GM19043 (cell line): ENCODE measurements around the gene BAK1.

Experiments used
- ATAC-seq: cut with Tn5 transposase; IDR thresholded peaks from one replicate; pipeline ENCODE4 v1.9.1; 2021; ENCODE audit warnings: low read depth; ENCODE audit not compliant: unreplicated experiment

Gene BAK1

DNA sequence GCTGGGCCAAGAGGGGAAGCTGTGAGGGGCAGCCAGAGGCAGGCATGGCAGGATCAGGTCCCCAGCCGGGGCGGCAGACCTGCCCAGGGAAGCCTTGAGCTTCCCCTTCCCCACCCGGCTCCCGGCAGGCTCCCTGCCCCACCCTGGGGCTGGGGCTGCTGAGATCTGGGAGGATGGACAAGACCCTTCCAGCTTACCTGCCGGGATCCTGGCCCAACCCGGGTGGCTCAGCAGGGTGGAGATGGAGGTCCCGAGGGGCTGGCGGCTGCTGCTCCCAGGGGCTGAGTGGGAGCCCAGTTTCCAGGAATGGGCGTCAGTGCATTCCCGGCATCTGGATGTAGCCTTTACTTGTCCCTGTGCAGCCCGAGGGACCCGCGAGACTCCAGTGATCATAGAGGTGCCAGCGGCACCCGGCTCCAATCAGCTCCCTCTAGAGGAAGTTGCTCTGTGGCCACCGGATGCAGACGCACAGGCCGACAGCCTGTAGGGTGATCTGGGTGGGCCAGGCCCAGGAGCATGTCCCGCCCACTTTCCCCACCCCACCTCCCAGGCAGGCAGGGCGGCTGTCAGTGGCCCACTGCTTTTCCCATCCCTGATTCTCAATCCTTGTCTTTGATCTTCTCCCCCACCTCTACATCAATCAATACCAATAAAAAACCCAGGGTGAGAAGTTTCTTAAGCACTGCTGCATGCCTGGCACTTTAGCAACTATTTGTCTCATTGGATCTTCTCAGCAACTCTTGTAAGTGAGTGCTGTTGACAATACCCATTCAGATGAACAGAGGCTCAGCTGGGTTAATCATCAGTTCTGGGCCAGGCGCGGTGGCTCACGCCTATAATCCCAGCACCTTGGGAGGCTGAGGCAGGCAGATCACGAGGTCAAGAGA lies at the start of gene BAK1:
TSS of gene BAK1 (minus strand) at position 449 of the 887 bp plus-strand sequence. CDS start 2,672 bp downstream, outside the sequence.
- peak; percentile 90 for ATAC-seq

DNA sequence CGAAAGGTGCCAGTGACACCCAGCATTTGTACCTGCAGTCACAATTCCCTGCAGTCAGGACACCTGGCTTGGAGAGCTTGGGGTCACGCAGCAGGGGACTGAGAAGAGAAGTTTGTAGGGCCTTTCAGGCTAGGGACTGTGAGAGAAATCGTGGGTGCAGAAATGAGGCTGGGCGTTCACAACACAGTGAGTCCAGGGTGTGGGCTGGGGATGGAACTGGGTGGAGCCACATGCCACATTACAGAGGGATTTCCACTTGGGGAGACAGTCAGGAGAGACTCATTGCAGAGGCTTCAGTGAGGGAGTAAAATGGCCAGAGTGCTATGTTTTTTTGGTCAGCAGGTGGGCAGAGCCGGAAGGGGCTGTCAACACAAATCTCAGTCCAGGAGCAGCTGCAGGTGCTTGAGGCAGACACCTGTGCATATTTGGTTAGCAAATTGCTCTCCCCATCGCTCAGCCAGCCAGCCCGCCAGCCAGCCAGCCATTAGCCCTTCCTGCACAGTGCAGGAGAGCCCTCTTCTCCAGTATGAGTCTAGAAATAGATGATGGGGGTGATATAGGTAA lies 48.4 kb upstream of the BAK1 start:
- no peak for ATAC-seq

DNA sequence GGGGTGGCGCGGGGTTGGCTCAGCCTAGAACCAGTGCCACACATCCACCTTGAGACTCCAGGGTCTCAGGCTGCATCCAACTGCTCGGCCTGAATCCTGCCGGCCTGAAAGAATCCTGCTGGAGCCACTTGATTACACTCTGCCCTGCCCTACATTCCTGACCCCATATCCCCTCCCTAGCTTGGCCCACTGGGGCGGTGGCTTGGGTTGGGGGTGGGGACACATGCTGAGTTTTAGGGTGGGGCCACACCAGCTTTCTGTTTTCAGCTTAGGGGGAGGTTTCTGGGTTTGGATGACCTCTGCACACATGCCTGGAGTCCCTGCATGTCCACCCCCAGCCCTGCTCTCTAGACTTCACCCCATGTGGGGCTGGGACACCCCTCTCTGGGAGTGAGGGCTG lies 47.8 kb upstream of the BAK1 start:
- no peak for ATAC-seq

DNA sequence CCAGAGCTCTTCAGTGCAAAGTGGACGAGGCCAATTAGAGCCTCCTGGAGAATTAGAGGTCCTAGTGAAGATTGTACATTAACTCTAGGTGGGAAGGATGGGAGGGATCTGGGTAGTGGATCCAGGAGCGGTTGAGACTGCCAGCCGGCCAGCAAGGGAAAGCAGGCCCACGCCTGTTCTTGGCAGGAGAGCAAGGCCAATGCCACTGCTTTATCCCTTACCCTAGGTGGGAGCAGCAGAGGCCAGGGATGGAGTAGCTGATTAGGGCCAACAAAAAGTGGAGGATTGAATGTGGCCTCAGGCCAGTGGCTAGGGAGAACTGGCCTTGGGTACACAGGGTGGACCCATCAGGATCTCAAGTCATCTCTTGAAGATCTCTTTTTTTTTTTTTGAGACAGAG lies 44.8 kb upstream of the BAK1 start:
- no peak for ATAC-seq

DNA sequence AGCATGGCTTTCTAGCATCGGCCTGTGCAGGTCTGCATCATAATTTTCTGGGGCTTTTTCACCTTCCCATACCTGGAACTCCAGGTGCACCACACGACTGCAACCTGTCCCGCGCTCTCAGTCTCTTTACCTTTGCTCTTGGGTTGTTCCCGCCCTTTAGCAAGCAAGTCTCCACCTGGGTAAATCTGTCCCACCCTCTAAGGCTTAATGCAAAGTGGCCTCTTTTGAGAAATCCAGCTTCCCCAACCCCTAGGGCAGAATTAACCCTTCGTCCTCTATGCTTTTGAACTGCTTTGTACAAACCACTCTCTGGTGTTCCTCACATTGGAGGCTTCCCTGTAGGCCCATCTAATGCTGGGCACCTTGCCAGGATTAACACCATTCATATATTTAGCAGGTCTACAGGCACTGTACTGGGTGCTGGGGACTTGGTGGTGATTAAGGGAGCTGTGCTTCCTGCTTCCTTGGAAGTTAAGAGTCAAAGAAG lies 43.9 kb upstream of the BAK1 start:
- ATAC-seq: no peak

DNA sequence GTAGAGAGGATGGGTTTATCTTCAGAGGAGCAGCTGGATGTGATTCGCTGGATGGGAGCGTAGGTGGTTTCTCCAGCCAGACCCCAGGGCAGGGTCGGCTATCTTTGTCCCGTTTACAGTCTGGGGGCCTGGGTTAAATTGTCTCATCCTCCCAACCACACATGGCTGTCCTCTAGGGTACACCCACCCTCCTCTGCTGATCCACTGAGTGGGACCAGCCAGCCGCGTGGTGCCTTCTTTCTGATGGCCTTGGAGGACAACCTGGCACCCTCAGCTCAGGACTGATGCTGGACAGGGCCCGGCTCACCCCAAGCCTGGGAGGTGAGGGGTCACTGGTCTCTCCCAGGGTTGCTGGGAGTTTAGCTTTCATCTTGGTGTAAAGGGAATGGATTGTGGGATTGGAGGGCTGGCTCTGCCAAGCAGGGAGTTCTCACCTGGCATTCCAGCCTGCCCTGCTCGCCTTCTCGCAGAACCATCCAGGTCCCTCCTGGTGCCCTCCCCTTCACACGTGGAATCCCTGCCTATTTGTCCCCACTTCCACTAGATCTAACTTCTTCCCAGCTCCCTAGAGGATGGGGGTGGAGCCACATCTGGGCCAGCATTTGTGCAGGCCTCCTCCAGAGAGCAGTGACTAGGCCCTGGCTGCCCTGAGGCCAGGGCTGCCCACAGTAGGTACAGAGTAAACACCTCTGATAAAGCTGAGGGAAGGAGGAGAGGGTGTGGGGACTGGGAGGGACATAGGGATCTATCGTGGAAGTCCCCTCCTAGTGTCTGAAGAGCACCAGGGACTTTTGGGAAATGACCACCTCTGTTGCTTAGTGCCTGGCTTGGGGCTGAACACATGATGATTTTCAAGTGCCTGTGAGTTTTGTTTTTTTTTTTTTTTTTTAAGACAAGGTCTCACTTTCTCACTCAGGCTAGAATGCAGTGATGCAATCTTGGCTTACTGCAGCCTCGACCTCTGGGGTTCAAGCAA lies 42.7 kb upstream of the BAK1 start:
- ATAC-seq: no peak

DNA sequence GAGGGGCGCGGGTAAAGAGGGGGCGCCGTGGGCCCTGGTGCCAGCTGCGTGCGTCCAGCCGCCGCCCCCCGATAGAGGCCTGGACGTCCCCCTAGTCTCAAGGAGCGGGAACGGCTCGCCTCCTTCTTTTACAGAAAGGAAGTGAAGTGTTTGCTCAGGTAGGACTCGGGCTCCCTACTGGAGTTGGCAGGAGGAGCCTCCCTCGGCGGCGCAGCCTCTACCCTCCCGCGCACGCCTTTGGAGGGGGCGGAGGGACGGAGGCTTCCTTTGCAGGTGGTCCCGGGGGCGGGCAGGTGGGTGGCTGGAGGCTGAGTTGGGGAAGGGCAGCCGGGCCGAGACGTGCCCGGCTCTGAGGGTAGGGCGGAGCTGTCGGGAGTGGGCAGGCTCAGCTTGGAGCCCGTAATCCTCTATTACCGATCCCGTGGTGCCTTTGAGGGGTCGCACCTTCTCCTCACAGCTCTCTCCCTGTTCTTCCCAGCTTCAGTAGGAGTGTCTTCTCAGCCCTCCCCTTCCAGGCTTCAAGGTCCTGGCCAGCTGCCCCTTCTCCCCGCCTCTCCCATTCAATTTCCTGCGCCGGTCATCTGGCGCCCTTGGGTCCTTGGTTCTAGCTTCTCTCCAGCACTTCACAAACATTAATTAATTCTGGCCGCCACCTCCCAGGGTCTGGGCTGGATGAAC lies 41.8 kb upstream of the BAK1 start:
- ATAC-seq: no peak

DNA sequence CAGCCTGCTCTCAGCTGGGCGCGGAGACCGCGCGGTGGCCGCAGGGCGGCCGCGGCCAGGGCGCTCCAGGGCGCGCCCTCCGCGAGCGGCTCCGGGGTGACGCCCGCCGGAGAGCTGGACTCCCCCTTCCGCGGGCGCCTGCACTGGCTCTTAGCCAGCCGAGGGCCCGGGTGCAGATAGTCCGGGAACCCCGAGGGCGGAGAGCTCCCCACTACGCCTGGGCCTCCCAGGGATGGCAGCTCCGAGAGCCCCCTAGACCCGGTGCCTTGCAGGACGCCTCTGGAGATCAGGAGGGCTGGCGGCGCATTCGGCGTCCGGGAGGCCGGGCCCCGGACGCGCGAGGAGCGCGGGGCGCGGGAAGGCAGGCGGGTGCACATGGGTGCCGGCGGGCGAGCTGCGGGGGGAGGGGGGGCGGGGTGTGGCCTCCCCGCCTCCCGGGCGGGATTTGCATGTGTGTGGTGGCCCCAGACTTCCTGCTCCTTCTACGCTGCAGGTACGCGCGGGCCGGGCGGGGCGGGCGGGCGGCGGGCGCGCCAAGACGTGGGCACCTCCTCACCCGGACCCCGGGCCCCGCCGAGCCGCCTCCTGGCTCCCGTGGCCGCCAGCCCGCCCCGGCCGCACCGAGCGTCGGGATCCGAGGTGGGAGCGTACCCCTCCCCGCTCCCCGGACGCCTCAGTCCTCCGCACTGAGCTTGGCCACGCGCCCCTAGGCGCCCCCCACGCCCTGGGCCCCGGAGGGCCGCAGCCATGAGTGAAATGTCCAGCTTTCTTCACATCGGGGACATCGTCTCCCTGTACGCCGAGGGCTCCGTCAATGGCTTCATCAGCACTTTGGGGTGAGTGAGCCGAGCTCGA lies 41.0 kb upstream of the BAK1 start, which contains the start of gene ITPR3:
TSS of gene ITPR3 (plus strand) at position 467 of the 855 bp plus-strand sequence. CDS start at position 748, 281 bp downstream.
- peak; percentile 65 for ATAC-seq

DNA sequence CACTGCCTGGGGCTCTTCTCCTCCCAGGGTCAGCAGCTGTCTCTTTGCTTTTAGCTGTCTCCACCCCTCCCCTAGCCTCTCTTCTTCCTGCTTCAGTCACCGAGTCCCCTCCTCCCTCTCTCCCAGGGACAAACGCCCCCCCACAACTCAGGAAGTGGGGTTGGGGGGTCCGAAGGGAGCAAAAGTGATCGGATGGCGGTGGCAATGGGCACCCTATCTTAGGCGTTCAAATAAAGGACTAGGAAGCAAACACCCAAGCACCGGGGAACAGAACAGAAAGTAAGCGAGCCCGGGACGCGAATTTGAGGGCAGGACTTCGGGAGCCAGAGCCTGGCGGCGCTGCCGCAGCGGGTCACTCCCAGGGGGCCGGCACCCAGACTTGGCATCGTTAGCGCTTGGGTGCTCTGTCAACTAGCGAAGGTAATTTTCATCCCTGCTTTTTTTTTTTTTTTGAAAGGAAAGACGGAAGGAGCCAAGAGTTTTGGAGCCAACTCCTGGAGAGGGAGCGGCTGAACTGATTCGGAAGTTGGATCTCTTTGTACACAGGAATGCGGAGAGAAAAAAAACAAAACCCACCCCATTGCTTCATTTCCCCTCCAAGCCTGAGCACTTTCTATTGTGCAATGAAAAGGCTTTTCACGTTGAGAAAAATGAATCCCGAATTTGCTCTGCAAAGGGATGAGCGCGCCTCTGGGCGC lies 40.2 kb upstream of the BAK1 start:
- ATAC-seq: no peak

DNA sequence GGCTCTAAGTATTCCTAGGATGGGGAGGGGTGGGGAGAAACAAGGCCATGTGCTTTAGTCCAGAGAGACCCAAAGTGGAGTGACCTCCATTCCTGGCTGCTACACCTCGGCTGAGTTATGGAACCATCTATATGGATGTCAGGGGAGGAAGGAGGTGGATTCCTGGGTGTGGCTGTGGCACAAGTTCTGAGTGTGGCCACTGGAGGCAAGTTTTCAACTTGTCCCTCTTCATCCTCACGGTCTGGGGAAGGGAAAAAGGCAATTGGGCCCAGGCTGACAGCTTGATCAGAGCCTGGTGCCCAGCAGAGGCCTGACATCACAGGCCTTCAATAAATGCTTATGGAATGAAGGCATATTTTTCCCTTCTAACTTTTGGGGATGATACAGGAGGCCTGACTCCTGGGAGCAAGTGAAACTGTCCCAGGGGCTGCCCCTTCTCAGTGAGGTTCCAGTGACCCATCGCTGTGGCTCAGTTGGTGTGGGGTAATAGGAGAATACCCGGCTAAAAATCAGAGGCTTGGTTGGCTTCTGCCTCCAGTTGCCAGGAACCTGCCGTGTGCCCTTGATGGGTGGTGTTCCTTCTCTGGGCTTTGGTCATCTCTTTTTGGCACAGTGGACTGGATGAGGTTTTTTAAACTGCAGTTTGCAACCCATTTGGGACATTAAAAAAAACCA lies 39.2 kb upstream of the BAK1 start:
- no peak for ATAC-seq

DNA sequence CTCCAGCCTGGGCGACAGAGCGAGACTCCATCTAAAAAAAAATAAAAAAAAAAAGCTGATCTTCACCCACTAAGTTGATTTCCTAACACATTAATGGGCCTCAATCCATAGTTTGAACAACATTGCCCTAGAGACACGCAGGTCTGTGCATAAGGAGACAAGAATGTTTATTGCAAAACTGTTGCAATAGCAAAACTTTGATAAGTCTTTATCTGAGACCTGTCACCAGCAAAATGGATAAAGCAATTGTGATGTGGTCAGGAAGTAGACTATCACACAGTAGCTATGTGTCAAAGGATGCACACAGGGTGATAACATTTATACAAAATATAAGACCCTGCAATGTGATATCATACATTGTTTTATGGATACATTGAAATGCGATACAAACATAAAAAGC lies 36.8 kb upstream of the BAK1 start:
- no peak for ATAC-seq

DNA sequence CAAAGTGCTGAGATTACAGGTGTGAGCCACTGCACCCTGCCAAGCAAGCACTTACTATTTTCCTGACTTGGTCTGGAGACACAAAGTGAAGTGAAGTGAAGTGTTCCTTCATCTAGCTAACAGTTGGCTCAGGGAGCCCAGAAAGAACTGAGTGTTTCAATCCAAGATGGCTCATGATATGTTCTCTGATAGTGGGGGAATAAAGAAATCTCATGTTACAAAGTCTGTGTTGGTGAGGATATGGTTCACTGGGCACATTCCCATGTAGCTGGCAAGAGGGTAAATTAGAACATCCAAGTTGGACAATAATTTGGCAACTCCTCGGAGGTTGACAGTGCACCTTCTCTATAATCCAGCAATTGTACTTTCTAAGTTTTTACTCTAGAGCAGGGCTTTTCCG lies 36.0 kb upstream of the BAK1 start:
- no peak for ATAC-seq

DNA sequence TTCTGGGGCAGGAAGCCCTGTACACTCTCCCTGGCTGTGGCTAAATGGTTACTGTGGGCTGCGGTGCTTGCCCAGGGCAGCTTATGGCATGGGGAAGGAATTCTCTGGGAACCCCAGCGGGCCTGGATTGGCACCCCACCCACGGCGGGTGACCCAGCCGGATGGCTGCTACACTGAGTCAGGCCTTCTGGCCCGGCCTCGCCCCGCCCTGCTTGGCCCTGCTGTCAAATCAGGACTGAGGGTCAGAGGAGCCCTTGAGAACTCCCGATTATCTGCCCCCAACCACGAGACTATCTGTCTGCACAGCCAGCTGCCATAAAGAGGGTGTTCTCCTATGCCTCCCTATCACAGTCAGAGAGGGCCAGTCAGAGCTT lies 33.7 kb upstream of the BAK1 start:
- no peak for ATAC-seq

DNA sequence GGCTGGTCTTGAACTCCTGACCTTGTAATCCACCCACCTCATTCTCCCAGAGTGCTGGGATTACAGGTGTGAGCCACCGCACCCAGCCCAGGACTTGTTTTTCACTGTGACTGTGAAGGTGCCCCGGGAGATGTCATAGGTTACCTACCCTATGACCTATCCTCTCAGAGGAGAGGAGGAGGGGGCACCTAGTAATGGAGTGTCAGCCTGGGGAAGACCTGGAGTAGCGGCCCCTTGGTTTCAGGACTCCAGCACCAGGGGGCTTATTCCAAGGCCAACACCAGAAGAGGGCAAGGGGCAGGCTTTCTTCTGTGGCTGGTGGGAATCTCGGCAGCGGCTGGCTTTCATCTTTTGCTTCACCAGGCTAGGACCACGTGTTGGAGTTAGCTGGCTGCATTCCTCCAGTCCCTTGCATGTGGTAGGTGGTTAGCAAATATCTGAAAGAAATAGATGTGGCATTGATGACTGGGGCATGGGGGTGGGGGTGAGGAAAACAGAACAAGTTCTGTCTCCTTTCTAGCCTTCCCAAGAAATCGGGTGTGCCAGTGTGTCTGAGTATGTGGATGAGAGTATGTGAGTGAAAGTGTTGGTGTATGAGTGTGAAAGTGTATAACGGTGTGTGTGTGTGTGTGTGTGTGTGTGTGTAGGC lies 33.2 kb upstream of the BAK1 start:
- no peak for ATAC-seq

DNA sequence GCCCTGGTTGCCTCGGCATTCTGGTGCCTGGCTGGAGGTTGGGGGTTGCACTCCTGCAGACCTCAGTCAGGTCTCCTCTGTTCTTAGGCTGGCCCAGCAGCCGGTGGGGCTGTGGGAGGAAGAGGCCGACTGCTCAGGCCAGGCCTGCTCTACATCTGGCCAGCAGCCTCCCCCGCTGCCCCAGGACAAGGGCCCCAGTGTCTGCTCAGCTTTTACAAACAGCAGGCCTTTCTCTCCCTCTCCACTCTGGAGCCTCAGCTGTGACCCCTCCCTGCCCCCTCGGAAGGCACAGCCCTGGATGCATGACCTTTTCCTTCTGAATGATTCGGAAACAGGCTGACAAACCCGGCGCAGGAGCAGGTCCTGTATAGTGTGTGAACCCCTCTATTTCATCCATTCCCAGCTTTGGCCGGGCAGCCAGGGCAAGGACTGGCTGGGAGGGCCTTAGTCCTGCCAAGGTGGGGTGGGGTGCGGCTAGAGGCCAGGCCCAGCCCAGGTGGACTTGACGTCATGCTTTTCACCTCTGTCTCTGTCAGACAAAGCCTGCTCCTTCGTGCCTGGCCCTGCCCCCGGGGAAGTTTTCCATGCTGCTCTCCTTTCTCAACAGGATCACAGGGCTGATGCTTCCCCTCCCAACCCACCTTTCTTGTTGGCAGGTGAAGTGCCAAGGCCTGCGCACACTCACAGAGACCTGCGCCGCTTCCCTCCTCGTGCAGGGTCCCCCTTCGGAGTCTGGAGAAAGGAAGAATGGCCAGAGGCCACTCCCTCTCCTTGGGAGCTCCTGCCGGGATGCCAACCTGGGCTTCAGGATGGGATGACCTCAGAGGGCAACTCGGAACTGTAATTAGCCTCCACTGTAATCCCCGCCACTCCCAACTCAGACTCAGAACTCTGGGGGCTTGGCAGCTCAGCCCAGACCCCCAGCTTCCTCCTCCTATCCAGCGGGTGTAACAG lies 31.0 kb upstream of the BAK1 start:
- ATAC-seq: no peak

DNA sequence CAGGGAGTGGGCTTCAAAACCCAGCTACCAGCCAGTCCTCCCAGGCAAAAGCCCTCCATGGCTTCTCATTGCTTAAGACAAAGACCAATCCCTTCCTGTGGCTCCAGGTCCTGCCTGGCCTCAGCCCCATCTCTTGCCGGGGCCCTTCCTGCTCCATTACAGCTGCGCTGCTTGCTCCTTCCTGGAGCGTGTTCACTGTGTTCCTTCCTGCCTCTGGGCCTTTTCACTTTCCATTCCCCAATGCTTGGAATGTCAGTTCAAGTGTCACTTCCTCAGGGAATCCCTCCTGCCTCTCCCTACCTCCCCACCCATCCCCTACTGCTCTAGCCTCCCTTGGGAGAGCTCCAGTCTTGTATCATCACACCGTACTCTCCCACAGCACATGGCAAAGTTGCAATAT lies 30.0 kb upstream of the BAK1 start:
- ATAC-seq: no peak

DNA sequence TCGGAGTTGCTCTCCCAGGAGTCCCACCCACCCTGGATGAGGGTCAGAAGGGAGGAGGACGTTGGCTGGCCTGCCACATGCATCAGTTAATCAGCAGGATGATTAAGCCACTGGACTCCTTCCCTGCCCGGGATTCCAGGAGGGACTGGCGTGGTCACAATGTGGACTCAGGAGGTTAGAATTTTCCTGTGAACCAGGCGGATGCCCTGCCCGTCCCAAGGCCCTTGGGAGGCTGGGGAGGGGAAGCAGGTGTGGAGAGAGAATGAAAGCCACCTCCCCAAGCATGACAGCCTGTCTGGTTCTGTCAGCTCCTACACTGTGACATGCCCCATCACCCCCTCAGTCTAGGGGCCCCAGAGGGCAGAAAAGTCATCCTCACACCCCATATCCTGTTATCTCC lies 29.5 kb upstream of the BAK1 start:
- no peak for ATAC-seq
